MM.1S (cell line): ENCODE data around the gene VIM.

Experiments
- DNase-seq: peaks from one replicate; pipeline ENCODE4 v3.0.0-alpha.2; 2015
- H2AFZ ChIP-seq: fragments of 300-600 bp; sonication (generic); 2 replicates; pipeline ENCODE4 v1.6.0; 2016; ENCODE audit warnings: antibody characterized with exemption, low read length
- H3F3A ChIP-seq: fragments of 300-600 bp; sonication (generic); 2 replicates; pipeline ENCODE4 v1.6.1; 2016; ENCODE audit warnings: mild to moderate bottlenecking, antibody characterized with exemption, low read length, moderate library complexity, mixed read lengths; ENCODE audit not compliant: insufficient read depth
- H3K27ac ChIP-seq: fragments of 300-600 bp; sonication (generic); 2 replicates; pipeline ENCODE4 v1.5.1; 2016; ENCODE audit warnings: mild to moderate bottlenecking, low read length
- H3K27me3 ChIP-seq: fragments of 300-600 bp; sonication (generic); replicated peaks from 2 replicates; pipeline ENCODE4 v1.6.0; 2016; ENCODE audit warnings: low read length; ENCODE audit not compliant: insufficient read depth
- H3K36me3 ChIP-seq: fragments of 300-600 bp; sonication (generic); replicated peaks from 2 replicates; pipeline ENCODE4 v1.6.1; 2016; ENCODE audit warnings: mild to moderate bottlenecking, low read length, mixed read lengths; ENCODE audit not compliant: insufficient read depth
- H3K4me1 ChIP-seq: fragments of 300-600 bp; sonication (generic); 2 replicates; pipeline ENCODE4 v1.6.1; 2016; ENCODE audit warnings: low read length, mixed read lengths
- H3K4me2 ChIP-seq: fragments of 300-600 bp; sonication (generic); 2 replicates; pipeline ENCODE4 v1.6.0; 2016; ENCODE audit warnings: low read depth, low read length
- H3K4me3 ChIP-seq: fragments of 300-600 bp; sonication (generic); 2 replicates; pipeline ENCODE4 v1.5.1; 2016; ENCODE audit warnings: low read length, mixed read lengths
- H3K79me2 ChIP-seq: fragments of 300-600 bp; sonication (generic); 2 replicates; pipeline ENCODE4 v1.6.1; 2016; ENCODE audit warnings: mixed run types, low read length, mixed read lengths
- H3K9ac ChIP-seq: fragments of 300-600 bp; sonication (generic); 2 replicates; pipeline ENCODE4 v1.6.1; 2016; ENCODE audit warnings: low read length, mixed read lengths
- H3K9me2 ChIP-seq: fragments of 300-600 bp; sonication (generic); replicated peaks from 2 replicates; pipeline ENCODE4 v1.6.1; 2016; ENCODE audit warnings: mild to moderate bottlenecking, low read length, mixed read lengths; ENCODE audit not compliant: insufficient read depth
- H3K9me3 ChIP-seq: fragments of 300-600 bp; sonication (generic); replicated peaks from 2 replicates; pipeline ENCODE4 v1.6.1; 2016; ENCODE audit warnings: mild to moderate bottlenecking, low read length, mixed read lengths; ENCODE audit not compliant: insufficient read depth
- H4K20me1 ChIP-seq: fragments of 300-600 bp; sonication (generic); 2 replicates; pipeline ENCODE4 v1.6.1; 2016; ENCODE audit warnings: mild to moderate bottlenecking, low read length, moderate library complexity, mixed read lengths; ENCODE audit not compliant: insufficient read depth
- CTCF ChIP-seq: fragments of 300-600 bp; sonication (generic); IDR thresholded peaks from 2 replicates; pipeline ENCODE4 v1.5.1; 2016; ENCODE audit warnings: antibody characterized with exemption, low read length, mixed read lengths
- EZH2 ChIP-seq: fragments of 300-600 bp; sonication (generic); optimal IDR thresholded peaks from 2 replicates; pipeline ENCODE3; 2017; ENCODE audit warnings: low read depth, mild to moderate bottlenecking, antibody characterized with exemption, low read length, mixed read lengths
- EZH2phosphoT487 ChIP-seq: fragments of 300-600 bp; sonication (generic); IDR thresholded peaks from 2 replicates; pipeline ENCODE4 v1.6.1; 2018; ENCODE audit warnings: antibody characterized with exemption, low read length

The VIM gene

GRCh38 chr10:17278607-17279240, 50.7 kb downstream of the VIM start:
- Histone ChIP-seq H3K9me3 (no peaks in the 10 kb centered on the region), H2AFZ (no peak overlapping the region), H3F3A (no peaks in the 10 kb centered on the region), H3K27me3 (no peaks in the 10 kb centered on the region), H3K79me2 (no peaks in the 10 kb centered on the region), H4K20me1 (no peaks in the 10 kb centered on the region), H3K27ac (no peak overlapping the region), H3K9ac (no peak overlapping the region), H3K36me3 (no peaks in the 10 kb centered on the region), H3K4me3 (no peak overlapping the region), H3K4me1 (no peaks in the 10 kb centered on the region), H3K4me2 (no peak overlapping the region), H3K9me2 (no peaks in the 10 kb centered on the region)
- DNase-seq: no peak
- TF ChIP-seq CTCF (no peak), EZH2 (no peak), EZH2phosphoT487 (no peak)

GRCh38 chr10:17282311-17282710, 54.3 kb downstream of the VIM start:
- Histone ChIP-seq H3F3A (no peaks in the 10 kb centered on the region), H3K4me2 (no peak overlapping the region), H3K27me3 (no peaks in the 10 kb centered on the region), H3K27ac (no peak overlapping the region), H3K36me3 (no peaks in the 10 kb centered on the region), H3K9ac (no peak overlapping the region), H4K20me1 (no peaks in the 10 kb centered on the region), H2AFZ (no peak overlapping the region), H3K9me2 (no peaks in the 10 kb centered on the region), H3K9me3 (no peaks in the 10 kb centered on the region), H3K79me2 (no peaks in the 10 kb centered on the region), H3K4me3 (no peak overlapping the region), H3K4me1 (no peaks in the 10 kb centered on the region)
- no peak for TF ChIP-seq EZH2
- no peak for TF ChIP-seq CTCF
- no peak for DNase-seq

DNA sequence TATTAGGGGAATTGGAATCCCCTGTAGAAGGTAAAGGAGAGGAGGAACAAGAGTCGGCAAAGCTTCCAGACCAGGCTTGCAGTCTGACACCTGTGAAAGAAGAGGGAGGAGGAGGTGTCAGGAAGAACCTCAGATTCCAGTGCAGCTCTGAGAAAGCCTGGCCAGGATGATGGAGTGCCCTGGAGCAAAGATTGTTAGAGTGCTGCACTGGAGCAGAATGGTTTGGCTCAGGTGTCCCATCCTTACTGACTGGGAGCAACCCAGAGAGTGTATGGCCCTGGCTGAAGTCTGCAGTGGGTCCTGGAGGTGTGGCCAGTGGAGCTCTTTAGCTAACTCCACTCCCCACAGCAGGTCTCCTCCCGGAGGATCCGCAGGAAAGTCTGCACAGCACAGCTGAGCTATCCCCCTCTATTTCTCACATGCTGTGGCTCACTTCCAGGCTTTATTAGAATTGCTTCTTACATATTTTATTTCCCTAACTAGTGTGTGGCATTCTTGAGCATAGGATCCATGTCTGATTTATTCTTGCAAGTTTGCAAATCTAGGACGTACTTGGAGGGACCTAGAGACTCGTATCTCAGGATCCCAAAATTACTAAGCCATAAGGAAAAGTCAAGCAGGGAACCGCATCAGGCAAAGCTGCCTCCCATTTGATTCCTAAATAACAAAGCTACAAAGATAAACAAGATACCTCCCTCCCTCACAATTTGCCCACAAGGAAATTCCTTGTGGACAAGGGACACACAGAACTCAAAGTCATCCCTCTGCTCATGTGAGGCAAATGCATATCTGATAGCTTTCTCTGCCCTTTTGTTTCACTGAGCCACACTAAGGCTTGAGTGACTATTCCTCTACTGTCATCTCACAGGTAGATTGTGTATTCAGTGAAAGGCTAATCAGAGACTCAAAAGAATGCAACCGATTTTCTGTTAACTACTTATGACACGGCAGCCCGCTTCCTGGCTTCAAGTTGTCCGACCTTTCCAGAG, 58.8 kb downstream of the VIM start:
- no peaks in the 10 kb centered on the region for H3K36me3 ChIP-seq
- TF ChIP-seq CTCF: no peak
- no peak for TF ChIP-seq EZH2
- no peak for TF ChIP-seq EZH2phosphoT487
- H3F3A ChIP-seq: no peaks in the 10 kb centered on the region
- H3K4me2 ChIP-seq: no peak overlapping the region
- H2AFZ ChIP-seq: no peak overlapping the region
- H3K9ac ChIP-seq: no peak overlapping the region
- no peak overlapping the region for H3K4me3 ChIP-seq
- no peaks in the 10 kb centered on the region for H3K27me3 ChIP-seq
- H3K9me2 ChIP-seq: no peaks in the 10 kb centered on the region
- no peak overlapping the region for H3K27ac ChIP-seq
- H4K20me1 ChIP-seq: no peaks in the 10 kb centered on the region
- no peaks in the 10 kb centered on the region for H3K79me2 ChIP-seq
- H3K9me3 ChIP-seq: no peaks in the 10 kb centered on the region
- no peak for DNase-seq
- no peaks in the 10 kb centered on the region for H3K4me1 ChIP-seq
